H1 (cell line): Measurements from ENCODE around the gene ABCC6.
"Not testable (repeated sequence)": the region's sequence is repeated elsewhere in the genome, so short reads cannot be mapped to it uniquely, and the experiment has no call there.

Source experiments
- BRCA1 ChIP-seq: IDR thresholded peaks from 2 replicates; pipeline ENCODE4 v1.6.1; 2012; ENCODE audit warnings: low read depth, low read length, improper control_type of control experiment
- CBX5 ChIP-seq: fragments of 300-800, 300-1000 bp; sonication (generic); IDR thresholded peaks from 2 replicates; pipeline ENCODE4 v1.7.1; 2016; ENCODE audit warnings: antibody characterized with exemption, low read length, low read depth
- CTCF ChIP-seq, 3 experiments: IDR thresholded peaks; 1 replicate in 2 of 3; 2 replicates in 1 of 3; pipeline versions ENCODE4 v1.5.1 to v1.6.1; 2011; ENCODE audit warnings: low read length in 3 of 3, mild to moderate bottlenecking in 3 of 3, inconsistent platforms in 2 of 3, low read depth in 1 of 3, moderate library complexity in 1 of 3; ENCODE audit not compliant: insufficient read depth in 1 of 3; ENCODE audit errors: control extremely low read depth in 1 of 3
- EZH2 ChIP-seq: fragments of 200-600 bp; sonication (generic); IDR thresholded peaks from 2 replicates; pipeline ENCODE4 v1.7.1; 2012; ENCODE audit warnings: low read depth, mild to moderate bottlenecking, moderate library complexity, low read length, inconsistent platforms; ENCODE audit not compliant: severe bottlenecking
- HDAC2 ChIP-seq, 2 experiments: fragments of 300-600 bp in 1 of 2; sonication (generic) in 1 of 2; IDR thresholded peaks; 2 replicates each; pipeline ENCODE4 v1.6.1; 2011 to 2012; ENCODE audit warnings: low read depth in 2 of 2, low read length in 2 of 2, mild to moderate bottlenecking in 2 of 2, moderate library complexity in 2 of 2, borderline replicate concordance in 1 of 2, inconsistent platforms in 1 of 2
- JUN ChIP-seq: IDR thresholded peaks from 2 replicates; pipeline ENCODE4 v1.6.1; 2011; ENCODE audit warnings: low read depth, mild to moderate bottlenecking, improper control_type of control experiment, low read length
- RNF2 ChIP-seq: fragments of 200-900, 300-1000 bp; sonication (generic); IDR thresholded peaks from 2 replicates; pipeline ENCODE4 v1.7.1; 2016; ENCODE audit warnings: borderline replicate concordance, low read depth, mild to moderate bottlenecking, antibody characterized with exemption, low read length; ENCODE audit not compliant: poor library complexity, severe bottlenecking; ENCODE audit errors: missing control alignments
- SP1 ChIP-seq: IDR thresholded peaks from 2 replicates; pipeline ENCODE4 v1.6.1; 2011; ENCODE audit warnings: low read depth, low read length

GRCh38 chr16:16153000-16153399 lies 70.3 kb downstream of the ABCC6 start:
- TF ChIP-seq CTCF (IDR thresholded peaks at IDR 0.05; ENCODE audit: control extremely low read depth in 1 of 3, insufficient read depth in 1 of 3, low read depth in 1 of 3, low read length in 3 of 3); RNF2; CBX5; JUN; BRCA1; HDAC2 (IDR thresholded peaks at IDR 0.05; ENCODE audit: borderline replicate concordance in 1 of 2, low read depth in 2 of 2, low read length in 2 of 2); SP1; EZH2: not testable (repeated sequence)
